Activated CD8-positive, alpha-beta memory T cell treated with anti-CD3 and anti-CD28 coated beads for 36 hours (primary cell): Measurements from ENCODE around the gene SEPTIN5. TPM values are rescaled to one million over a fixed set of nuclear protein-coding genes. Genes with fewer than 3 reads are reported as not detected.
"Not testable (repeated sequence)": the region's sequence is repeated elsewhere in the genome, so short reads cannot be mapped to it uniquely, and the experiment has no call there.

Experiments used
- CTCF ChIA-PET: fragments of 350-600 bp; sonication (Branson Sonifier 250); formaldehyde crosslinking; loops from one replicate; lab custom pipeline; 2021; ENCODE audit warnings: antibody characterized with exemption; lab: Charles Lee
- POLR2A ChIA-PET: fragments of 350-600 bp; sonication (Branson Sonifier 250); formaldehyde crosslinking; loops from one replicate; lab custom pipeline; 2021; ENCODE audit warnings: antibody characterized with exemption; lab: Charles Lee
- total RNA-seq, 2 experiments: library from RNA; stranded (reverse); gene quantifications; one replicate each; pipeline ENCODE4 v1.2.3, GENCODE V29; 2021

SEPTIN5 gene
- total RNA-seq: under 1 TPM; 0.38 to 0.86 TPM

GRCh38 chr22:19714312-19715187 is at the start of gene SEPTIN5:
Gene SEPTIN5, plus strand, starts transcription at chr22:19714503. Its CDS starts 86 bp downstream, at chr22:19714589.
- CTCF ChIA-PET: interaction anchor here (1.4 to 1.5 kb wide), 2 partner anchors 16 to 196 kb away, joined by 3 to 4 read pairs; no protein-coding TSS in a partner anchor
- POLR2A ChIA-PET: interaction anchor here (0.6 kb wide), 1 partner anchor 1937 kb away, joined by 4 read pairs; no protein-coding TSS in a partner anchor

GRCh38 chr22:19664951-19665783 is 49.1 kb upstream of the SEPTIN5 start:
- ChIA-PET POLR2A (no interaction called here), CTCF (interaction anchor here (0.6 kb wide), 1 partner anchor 44 kb away, joined by 3 read pairs; no protein-coding TSS in a partner anchor)

GRCh38 chr22:19665784-19666672 is 48.3 kb upstream of the SEPTIN5 start:
- ChIA-PET CTCF (interaction anchor here (0.6 kb wide), 1 partner anchor 44 kb away, joined by 3 read pairs; no protein-coding TSS in a partner anchor), POLR2A (no interaction called here)

- ChIA-PET CTCF (no interaction called here), POLR2A (no interaction called here)
Measured at GRCh38 chr22:19666673-19667593, 47.4 kb upstream of the SEPTIN5 start.

GRCh38 chr22:19667872-19668740 is 46.2 kb upstream of the SEPTIN5 start:
- POLR2A ChIA-PET: no interaction called here
- CTCF ChIA-PET: no interaction called here

- ChIA-PET POLR2A (no interaction called here), CTCF (no interaction called here)
Measured at GRCh38 chr22:19668748-19669147, 45.6 kb upstream of the SEPTIN5 start.

GRCh38 chr22:19669570-19669969 is 44.7 kb upstream of the SEPTIN5 start:
- ChIA-PET CTCF (interaction anchor here (1.5 kb wide), 1 partner anchor 9 kb away, joined by 3 read pairs; no protein-coding TSS in a partner anchor), POLR2A (no interaction called here)

GRCh38 chr22:19671316-19671715 is 43.0 kb upstream of the SEPTIN5 start:
- POLR2A ChIA-PET: no interaction called here
- CTCF ChIA-PET: no interaction called here

GRCh38 chr22:19672054-19672776 is 42.1 kb upstream of the SEPTIN5 start:
- ChIA-PET CTCF (no interaction called here), POLR2A (no interaction called here)

GRCh38 chr22:19673660-19674059 is 40.6 kb upstream of the SEPTIN5 start:
- POLR2A ChIA-PET: no interaction called here

GRCh38 chr22:19674129-19674928 is 40.0 kb upstream of the SEPTIN5 start:
- CTCF ChIA-PET: no interaction called here
- POLR2A ChIA-PET: no interaction called here

More at GRCh38 chr22:19673660-19674059, 40.6 kb upstream of the SEPTIN5 start:
- CTCF ChIA-PET: no interaction called here

- POLR2A ChIA-PET: no interaction called here
- CTCF ChIA-PET: no interaction called here
Measured at GRCh38 chr22:19674929-19675253, 39.4 kb upstream of the SEPTIN5 start.

GRCh38 chr22:19675428-19675827 is 38.9 kb upstream of the SEPTIN5 start:
- ChIA-PET CTCF (no interaction called here), POLR2A (no interaction called here)

- POLR2A ChIA-PET, CTCF ChIA-PET: not testable (repeated sequence)
Measured at GRCh38 chr22:19676437-19676836, 37.9 kb upstream of the SEPTIN5 start.

GRCh38 chr22:19678949-19679521 is 35.3 kb upstream of the SEPTIN5 start:
- ChIA-PET CTCF (interaction anchor here (0.6 to 1.3 kb wide), 3 partner anchors 9 to 231 kb away, joined by 3 to 4 read pairs (median 3); no protein-coding TSS in a partner anchor), POLR2A (no interaction called here)
